GM19240 (cell line): Measurements from ENCODE around the gene CARS2.
"Not testable (repeated sequence)": the region's sequence is repeated elsewhere in the genome, so short reads cannot be mapped to it uniquely, and the experiment has no call there.

ENCODE experiments used
- DNase-seq: peaks from one replicate; pipeline ENCODE4 v3.0.0; 2011; ENCODE audit warnings: low spot score; ENCODE audit not compliant: insufficient read length

Gene CARS2, protein sequence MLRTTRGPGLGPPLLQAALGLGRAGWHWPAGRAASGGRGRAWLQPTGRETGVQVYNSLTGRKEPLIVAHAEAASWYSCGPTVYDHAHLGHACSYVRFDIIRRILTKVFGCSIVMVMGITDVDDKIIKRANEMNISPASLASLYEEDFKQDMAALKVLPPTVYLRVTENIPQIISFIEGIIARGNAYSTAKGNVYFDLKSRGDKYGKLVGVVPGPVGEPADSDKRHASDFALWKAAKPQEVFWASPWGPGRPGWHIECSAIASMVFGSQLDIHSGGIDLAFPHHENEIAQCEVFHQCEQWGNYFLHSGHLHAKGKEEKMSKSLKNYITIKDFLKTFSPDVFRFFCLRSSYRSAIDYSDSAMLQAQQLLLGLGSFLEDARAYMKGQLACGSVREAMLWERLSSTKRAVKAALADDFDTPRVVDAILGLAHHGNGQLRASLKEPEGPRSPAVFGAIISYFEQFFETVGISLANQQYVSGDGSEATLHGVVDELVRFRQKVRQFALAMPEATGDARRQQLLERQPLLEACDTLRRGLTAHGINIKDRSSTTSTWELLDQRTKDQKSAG

GRCh38 chr13:110705826-110706569 lies at the start of gene CARS2:
TSS of gene CARS2 (minus strand) at chr13:110706116. CDS start at chr13:110706093, 23 bp downstream.
- peak; percentile 88 for DNase-seq

DNA sequence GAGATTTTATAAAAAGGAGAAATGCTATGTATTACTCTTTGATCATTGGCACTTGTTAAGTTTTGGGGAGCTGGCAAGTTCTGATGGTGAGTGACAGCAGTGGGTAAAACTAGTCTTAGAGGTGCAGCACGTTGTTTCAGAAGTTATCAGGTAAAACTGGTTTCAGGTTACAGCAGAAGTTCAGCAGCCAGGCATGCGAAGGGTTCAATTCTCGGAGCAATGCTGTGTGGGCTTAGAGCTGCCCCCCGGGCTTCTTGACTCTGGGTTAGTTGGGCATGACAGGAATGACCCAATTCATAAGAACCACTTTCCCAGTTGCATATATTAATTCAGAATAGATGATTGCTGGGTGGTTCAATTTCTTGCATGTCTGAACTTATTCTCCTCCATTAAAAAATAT lies 42.4 kb upstream of the CARS2 start:
- DNase-seq: no peak

- DNase-seq: no peak
These were observed 40.5 kb upstream of the CARS2 start for GRCh38 chr13:110746438-110746837.

- DNase-seq: no peak
These were observed 37.8 kb upstream of the CARS2 start for GRCh38 chr13:110743687-110744086.

DNA sequence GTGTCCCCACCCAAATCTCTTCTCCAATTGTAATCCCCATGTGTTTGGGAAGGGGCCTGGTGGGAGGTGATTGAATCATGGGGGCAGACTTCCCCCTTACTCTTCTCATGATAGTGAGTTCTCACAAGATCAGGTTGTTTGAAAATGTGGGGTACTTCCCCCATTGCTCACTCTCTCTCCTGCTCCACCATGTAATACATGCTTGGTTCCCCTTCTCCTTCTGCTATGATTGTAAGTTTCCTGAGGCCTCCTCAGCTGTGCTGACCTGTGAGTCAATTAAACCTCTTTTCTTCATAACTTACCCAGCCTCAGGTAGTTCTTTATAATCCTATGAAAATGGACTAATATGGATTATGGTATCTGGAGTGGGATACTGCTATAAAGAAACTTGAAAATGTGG lies 31.6 kb upstream of the CARS2 start:
- no peak for DNase-seq

GRCh38 chr13:110734561-110734960 lies 28.6 kb upstream of the CARS2 start:
- no peak for DNase-seq

- DNase-seq: no peak
These were observed 25.2 kb upstream of the CARS2 start for GRCh38 chr13:110731072-110731471.

- no peak for DNase-seq
These were observed 20.8 kb upstream of the CARS2 start for GRCh38 chr13:110726726-110727125.

DNA sequence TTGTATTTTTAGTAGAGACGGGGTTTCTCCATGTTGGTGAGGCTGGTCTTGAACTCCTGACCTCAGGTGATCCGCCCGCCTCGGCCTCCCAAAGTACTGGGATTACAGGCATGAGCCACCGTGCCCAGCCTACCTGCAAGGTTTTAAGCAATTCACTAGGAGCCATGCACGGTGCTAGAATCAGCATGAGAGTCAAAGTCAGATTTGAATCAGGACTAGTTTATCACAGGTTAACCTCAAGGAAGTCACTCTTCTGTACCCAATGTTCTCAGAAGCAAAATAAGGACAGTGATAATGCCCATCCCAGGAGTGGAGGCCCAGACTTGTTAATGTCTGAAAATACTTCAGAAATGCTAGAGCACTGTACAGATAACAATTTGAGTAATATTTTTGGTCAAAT lies 20.2 kb upstream of the CARS2 start:
- not testable (repeated sequence) for DNase-seq

DNA sequence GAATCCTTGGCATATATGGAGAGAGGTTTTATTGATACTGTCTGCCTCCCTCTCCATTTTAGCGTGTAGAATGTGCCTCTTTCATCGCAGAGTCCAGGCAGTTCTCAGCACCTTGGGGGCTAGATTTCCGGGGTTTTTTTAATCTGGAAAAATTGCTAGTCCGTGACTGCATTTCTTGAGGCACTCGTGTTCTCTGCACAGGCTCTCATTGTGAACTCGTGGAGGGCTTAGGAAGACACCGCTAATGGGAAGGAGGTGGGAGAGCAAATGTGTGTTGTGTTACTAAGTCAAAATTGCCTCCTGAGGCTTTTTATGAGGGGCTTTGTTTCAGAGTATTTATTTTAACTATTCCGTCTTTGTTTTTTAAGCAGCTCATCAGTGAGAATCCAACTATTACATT lies 17.7 kb upstream of the CARS2 start:
- DNase-seq: no peak

GRCh38 chr13:110722971-110723370 lies 17.1 kb upstream of the CARS2 start:
- DNase-seq: no peak

DNA sequence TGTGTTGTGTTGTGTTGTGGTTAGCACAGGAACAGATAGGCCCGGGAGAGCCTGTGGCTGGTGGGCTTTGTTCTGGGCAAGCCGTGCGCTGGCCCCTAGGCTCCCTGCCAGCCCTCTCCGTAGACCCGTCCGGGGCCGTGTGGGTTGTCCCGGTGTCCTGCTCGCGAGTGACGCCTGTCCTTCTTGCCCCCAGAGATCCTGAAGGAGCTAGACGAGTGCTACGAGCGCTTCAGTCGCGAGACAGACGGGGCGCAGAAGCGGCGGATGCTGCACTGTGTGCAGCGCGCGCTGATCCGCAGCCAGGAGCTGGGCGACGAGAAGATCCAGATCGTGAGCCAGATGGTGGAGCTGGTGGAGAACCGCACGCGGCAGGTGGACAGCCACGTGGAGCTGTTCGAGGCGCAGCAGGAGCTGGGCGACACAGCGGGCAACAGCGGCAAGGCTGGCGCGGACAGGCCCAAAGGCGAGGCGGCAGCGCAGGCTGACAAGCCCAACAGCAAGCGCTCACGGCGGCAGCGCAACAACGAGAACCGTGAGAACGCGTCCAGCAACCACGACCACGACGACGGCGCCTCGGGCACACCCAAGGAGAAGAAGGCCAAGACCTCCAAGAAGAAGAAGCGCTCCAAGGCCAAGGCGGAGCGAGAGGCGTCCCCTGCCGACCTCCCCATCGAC lies 13.3 kb upstream of the CARS2 start:
- no peak for DNase-seq

DNA sequence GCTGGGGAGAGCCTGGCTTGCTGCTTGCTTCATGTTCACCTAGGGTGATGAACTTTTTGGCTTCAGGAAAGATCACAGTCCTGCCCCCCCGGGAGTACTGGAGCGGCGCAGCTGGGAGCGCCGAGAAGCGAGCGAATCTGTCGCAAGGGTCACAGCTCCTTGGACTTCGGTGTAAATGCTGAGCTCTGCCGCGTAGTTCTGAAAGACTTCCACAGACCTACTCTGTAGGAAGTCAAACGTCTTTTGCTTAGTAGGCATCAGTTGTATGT lies 10.3 kb upstream of the CARS2 start:
- DNase-seq: no peak

DNA sequence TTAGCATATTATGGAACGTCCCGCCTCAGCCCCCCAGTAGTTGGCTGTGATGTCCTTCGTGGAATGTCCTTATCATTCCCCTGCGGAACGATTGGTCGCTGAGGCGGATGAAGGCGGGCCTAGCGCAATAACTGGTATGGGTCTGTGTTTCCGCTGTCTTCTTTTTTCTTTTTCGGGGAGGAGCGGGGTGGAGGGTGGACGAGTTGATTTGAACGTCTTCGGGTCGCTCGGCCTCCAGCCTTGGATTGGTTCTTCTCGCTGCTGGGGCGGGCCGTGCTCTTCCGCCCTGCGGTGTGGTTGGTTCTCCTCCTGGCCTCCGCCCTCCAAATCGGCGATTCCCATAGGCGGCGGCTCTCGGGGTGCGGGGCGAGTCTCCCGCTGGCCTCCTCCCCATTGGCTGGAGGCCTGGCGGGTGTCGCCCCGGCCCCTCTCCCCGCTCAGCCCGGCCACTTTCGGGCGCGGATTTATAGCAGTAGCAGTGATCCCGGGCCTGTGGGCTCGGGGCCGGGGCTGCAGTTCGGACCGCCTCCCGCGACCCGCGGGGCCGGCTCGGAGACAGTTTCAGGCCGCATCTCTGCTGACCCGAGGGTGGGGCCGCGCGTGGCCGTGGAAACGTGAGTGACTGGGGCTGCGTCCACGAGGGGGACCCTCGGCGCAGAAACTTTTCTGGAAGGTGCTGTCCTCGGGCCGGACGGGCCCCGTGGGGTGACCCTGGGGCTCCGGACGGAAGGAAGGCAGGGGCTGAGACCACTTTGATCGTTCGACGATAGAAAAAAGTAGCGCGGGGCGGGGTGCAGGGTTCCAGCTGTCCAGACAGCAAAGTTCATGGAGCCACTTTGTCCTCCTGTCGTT lies 9.7 kb upstream of the CARS2 start:
- peak; percentile 95 for DNase-seq

DNA sequence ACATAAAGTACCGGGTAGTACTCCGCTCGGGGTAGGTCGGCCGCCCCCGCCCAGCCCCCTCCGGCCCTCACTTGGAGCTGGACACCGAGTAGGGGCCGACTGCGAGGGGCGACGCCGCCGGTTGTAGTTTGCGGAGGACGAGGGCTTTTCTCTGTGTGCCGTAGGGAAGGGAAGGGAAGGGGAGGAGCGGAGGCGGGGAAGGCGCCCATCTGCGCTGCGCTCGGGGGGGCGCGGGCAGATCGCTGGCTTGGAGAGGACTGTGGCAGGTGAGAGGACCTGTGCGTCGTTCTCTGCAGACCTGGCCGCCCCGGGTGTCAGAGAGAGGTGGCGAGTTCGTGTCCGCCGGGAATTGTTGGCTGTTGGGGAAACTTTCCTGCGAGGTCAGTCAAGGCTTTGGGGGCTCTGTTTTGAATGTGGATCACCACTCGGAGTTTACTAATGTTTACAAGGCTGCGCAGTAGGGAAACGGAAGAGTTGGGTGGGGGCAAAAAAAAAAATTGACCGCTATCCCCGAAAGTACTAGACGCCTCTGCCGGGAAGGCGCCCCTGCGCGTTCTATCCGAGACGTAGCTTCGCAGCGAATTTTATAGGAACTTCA lies 9.0 kb upstream of the CARS2 start:
- DNase-seq: no peak

DNA sequence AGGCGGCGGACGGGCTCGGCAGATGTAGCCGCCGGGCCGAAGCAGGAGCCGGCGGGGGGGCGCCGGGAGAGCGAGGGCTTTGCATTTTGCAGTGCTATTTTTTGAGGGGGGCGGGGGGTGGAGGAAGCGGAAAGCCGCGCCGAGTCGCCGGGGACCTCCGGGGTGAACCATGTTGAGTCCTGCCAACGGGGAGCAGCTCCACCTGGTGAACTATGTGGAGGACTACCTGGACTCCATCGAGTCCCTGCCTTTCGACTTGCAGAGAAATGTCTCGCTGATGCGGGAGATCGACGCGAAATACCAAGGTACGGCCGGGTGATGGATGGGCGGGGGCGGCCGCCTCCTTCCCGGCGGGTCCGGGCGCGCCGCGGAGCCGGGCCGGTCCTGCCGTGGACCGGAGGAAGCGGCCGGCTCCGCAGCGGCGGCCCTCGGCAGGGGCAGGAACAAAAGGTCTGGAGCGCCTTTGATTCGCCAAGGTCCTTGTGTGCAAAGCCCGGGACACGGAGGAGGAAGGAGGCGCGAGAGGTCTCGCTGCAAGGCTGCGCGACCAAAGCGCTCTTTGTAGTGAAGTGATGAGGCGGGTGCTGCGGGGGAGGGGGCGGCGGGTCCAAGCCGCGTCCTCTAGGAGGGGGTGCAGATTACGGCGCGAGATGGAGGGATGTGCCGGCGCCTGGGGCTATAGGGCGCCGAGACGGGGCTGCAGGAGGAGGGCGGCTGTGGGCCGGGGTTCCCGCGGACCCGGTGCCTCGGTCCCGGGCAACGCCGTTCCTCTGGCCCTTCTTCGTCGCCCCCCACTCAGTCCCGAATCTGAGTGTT lies 8.3 kb upstream of the CARS2 start:
- no peak for DNase-seq

GRCh38 chr13:110713642-110713952 lies 7.7 kb upstream of the CARS2 start, which contains the start of gene ING1:
TSS of gene ING1 (plus strand) at chr13:110713700. CDS start at chr13:110714150, 450 bp downstream.
- DNase-seq: no peak

- DNase-seq: peak; percentile 68
These were observed 7.1 kb upstream of the CARS2 start for GRCh38 chr13:110712849-110713641.
